Umbilical cord (tissue), 2 donors: Measurements from ENCODE around the gene RCC2. TPM values are rescaled to one million over a fixed set of nuclear protein-coding genes. Genes with fewer than 3 reads are reported as not detected.
"Not testable (repeated sequence)": the region's sequence is repeated elsewhere in the genome, so short reads cannot be mapped to it uniquely, and the experiment has no call there.

Source experiments
- DNase-seq: peaks from one replicate; pipeline ENCODE4 v3.0.0-alpha.2; 2015; ENCODE audit warnings: low spot score
- total RNA-seq: library from RNA; depleted of rRNA; stranded (reverse); fragments of >200 nt; gene quantifications from one replicate; pipeline ENCODE4 v1.2.3, GENCODE V29; 2014; ENCODE audit warnings: low replicate concordance; ENCODE audit not compliant: insufficient read depth

The RCC2 gene
- total RNA-seq, 1 donor from 2014 or later, result 17.1 TPM

DNA sequence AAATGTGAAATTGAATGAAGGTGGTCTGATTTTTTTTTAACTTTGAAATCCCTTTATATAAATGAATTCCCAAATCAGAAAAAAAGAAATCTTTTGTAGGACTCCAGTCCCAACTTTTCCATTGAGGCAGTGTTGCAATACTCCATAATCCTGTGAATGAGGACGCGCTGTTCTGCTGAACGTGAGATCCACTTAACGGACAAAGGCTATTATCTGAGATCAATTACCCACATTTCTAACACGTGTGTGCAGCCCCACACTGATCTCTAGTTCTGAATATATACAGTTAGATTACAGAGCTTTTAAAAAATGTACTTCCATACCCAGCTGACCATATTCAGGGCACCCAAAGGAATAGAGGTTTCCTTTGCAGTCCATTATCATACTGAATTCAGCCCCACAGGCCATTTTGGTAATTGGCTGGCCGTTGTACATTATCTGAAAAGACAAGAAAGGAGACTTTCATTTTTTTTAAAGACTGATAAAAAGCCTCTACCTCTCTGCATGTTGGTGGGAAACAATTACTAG lies 19.0 kb downstream of the RCC2 start:
- DNase-seq, result no peak

DNA sequence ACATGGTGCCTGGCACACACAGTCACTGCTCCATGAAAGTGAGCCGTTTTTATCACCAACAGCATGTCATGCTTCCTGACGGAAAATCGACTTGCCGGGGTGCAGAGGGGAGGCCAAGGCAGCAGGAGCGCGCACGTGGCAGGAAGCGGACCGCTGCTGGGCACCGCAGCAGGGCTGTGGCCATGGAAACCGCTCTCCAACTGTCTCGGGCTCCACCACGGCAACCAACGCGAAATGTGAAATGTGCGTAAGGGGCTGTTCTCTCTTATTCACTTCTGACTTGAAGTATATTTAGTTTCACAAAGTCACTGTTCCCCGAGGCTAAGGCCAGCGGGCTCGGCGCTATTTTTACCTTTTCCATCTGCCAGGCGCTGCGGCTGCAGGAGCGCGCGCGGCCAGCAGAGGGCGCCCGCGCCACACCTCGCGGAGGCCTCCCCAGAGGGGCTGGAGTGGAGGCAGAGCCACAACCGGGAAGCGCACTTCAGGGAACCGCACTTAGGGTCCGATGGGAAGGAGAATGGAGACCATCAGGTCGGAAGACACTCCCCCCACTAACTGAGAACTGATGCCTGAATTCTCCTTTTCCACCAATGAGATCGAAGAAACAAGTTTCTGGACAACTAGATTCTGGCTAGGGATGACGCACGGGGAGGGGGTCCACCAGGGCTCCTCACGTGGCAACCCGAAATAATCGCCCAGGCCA lies 19.7 kb downstream of the RCC2 start:
- peak; percentile 34 for DNase-seq

DNA sequence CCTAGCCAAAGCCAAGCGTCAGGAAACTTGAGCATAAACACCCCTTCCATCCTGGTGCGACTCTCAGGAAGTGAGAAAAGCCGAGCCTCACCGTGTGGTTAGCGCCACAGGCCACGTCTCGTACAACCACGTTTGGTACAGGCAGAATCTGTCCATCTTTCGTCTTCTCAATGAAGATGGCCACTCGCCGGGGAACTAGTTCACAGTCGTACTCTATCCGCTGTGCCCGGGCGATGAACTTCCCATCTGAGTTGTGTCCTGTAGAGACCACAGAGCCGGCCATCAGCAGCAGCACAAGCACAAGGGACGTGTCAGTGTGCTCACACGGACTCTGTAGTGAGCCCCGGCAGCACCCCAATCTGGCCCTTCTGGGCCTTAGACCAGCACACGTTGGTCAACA lies 23.1 kb downstream of the RCC2 start:
- DNase-seq, result no peak

- DNase-seq, result no peak
These were observed 25.5 kb downstream of the RCC2 start for GRCh38 chr1:17414022-17414421.

DNA sequence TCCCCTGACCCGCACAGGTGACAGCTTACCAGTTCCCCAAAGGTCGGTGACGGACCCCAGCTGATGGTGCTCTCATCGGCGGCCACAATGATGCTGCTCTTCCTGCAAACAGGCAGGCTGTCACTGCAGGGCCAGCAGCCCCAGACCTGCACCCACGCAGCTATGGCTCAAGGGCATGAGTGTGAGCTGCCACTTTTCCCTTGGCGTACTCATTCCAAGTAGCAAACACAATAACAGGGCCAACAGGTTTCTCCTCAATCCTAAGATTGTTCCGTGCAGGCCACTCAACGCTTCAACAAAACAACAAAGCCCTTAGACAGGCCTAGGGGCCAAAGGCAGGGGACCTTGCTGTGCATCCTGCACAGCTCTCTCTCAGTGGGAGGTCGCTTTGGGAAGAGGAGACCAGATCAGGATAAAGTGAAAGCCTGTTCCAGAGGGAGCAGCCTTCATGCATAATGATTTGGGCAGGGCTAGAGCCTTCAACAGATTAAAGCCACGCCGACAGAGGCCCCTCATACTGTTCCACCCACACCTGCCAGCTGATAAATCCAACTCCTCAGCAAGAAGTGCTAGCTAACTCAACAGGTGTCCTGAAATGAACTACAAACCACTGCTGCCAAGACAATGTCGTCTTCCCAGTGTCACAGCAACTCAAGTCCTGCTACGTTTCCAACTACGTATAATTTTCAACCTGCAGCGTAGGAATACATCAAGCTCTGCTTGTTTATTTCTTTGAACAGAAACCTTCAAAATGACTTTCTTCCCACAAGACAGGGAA lies 27.2 kb downstream of the RCC2 start:
- DNase-seq, result peak; percentile 35

DNA sequence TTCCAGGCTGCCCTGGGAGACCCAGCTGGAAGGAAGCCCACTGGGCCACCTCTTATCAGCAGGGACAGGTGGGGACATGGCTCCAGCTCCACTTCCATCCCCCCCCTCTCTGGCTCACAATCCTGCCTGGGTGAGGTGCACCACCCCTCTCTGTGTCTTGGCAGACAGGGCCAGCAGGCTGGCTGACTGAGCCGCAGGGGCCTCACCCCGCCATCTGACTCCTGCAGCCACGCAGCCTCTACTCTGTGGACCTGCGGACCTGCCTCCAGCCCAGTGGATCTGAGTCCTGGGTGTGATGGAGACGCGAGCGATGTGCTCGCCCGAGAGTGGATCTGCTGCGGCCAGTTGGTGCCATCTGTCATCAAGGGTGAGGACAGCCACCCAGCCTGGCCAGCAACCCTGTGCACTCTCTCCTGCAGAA lies 30.1 kb downstream of the RCC2 start:
- no peak for DNase-seq

GRCh38 chr1:17407786-17408514 lies 31.5 kb downstream of the RCC2 start:
- DNase-seq, result not testable (repeated sequence)

DNA sequence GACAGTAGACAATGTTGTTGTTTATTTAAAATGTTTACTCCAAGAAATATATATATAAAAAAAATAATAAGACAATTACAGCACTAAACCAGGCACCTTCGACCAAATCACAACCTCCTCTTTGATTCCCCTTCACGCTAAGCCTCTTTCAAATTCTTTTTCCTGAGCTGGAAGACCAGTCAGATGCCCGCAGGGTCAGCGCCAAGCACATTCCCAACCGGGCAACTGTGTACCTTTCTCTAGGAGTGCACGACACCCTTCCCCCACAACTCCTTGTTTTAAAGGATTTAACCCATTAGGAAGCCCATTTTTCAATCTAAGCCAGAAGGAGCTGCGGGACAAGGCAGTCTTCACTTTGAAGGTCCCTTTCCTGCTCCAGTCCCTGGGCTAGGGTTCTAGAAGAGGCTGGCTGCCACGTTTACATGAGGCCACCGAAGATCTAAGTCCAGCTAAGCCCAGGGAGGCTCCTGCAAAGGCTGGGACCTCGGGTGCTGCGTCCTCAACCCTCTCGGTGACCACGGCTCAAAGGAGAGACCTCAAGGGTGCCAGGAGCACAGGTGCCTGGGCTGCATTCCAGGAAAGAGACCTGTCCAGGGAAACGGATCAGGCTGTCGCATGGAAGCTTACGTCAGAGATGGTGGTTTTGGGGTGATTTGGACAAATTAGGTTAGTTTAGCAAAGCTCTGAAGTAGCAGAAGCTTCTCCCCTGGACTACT lies 32.6 kb downstream of the RCC2 start:
- DNase-seq, result not testable (repeated sequence)

DNA sequence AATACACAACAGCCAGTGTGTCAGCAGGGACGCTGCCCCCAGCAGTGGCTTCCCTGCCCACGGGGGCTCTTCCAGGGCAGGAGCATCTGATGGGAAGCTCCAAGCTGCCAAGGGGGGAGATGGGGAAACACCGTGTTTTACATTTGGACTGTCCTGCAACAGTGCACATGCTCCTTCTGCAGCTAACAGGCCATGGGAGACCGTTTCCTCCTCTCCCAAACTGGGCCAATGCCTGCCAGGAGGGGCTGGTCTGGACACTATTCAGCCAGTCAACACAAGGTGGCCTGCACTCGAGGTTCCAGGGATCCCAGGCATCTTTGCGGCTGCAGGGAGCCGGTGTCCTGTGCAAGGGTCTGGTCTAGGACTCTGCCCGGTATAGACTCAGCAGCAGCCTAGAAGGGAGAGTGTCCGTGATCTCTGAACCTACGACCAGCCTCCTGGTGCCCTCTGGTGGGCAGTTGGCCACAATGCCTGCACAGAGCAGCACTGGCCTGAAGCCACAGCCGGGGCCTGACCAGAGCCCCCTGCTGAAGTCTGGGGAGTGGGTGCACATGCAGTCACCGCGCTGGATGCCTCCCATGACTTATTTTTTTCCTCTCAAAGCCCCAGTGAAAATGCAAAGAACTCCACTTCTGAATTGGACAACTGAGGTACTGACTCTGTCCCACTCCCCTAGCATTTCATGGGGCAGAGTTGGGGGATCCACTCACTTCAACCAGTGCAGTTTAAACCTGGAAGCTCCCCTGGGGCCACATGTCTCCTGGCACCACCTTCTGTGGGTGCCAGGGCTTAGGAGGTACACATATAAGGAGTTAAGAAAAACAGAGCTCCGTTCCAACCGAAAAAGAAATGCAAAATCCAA lies 33.3 kb downstream of the RCC2 start:
- peak; percentile 62 for DNase-seq

GRCh38 chr1:17404820-17405219 lies 34.7 kb downstream of the RCC2 start:
- DNase-seq, result no peak

DNA sequence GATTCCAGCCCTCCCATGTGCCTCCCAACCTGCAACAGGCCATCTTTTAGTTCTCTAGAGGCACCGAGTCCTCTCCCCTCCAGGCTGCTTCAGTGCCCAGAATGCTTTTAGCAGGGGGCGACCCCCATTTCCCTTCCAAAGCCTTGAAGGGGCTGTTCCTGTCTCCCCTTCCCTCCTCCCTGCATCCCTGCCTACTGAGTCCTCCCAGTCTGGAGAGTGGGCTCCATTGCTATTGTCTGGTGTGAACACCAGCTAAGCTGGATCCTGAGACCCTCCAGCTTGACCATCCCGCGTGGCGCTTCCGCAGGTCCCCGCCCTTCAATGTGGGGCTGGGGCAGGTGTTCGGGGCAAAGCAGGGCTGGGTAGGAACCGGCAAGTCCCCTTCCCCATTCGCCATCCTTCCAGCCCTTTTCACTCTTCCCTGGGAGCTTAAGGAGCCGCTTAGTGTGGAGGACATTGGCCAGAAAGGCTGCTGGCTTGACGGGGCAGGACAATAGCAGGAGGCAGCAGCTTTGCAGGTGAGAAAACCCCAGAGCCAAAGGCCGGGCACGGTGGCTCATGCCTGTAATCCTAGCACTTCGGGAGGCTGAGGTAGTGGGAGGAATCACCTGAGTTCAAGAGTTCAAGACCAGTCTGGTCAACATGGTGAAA lies 35.3 kb downstream of the RCC2 start:
- no peak for DNase-seq

- no peak for DNase-seq
These were observed 36.4 kb downstream of the RCC2 start for GRCh38 chr1:17403081-17403480.

DNA sequence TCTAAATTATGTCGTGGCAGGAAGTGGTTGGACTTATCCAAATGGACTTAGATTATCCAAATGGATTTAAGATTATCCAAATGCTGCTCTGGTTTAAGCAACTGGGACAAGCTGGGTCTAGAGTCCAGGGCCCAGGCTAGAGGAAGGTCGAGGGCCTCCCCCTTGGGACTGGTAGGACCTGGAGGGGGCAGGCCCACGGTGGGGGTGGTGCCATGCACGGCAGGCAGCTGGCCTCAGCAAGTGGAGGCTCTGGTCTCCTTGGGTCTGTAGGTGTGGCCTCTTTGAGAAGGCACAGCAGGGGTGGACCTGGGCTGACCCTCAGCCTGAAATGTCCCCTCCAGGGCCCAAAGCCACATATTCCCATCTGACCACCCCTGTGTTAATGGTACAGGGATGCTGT lies 37.6 kb downstream of the RCC2 start:
- DNase-seq, result no peak

- no peak for DNase-seq
These were observed 38.6 kb downstream of the RCC2 start for GRCh38 chr1:17400725-17401341.

GRCh38 chr1:17397910-17398695 lies 41.4 kb downstream of the RCC2 start:
- no peak for DNase-seq

GRCh38 chr1:17393230-17393629 lies 46.2 kb downstream of the RCC2 start:
- DNase-seq, result no peak

DNA sequence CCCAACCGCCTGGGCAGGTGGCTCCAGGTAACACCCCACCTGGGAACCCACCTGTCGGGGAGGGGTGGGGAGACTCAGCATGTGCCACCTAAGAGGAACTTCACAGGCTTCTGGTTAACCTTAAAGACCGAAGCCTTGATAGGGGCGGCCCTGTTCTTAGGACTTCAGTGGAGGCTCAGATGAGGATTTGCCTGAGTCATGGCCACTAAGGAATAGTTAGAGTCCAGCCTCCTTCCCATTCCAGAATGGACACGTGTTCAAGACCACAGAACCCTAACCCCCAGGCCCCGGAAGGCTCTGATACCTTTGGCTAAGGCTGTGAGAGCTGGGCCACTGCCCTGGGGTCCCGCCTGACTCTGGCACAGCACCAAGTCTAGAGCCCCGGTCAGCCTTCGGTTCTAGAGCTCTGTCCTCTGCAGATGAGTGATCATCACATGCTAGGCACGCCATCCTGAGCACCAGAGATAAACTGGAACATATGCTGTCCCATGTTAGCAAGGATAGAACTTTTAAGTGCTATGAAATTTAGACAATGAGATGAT lies 47.2 kb downstream of the RCC2 start:
- DNase-seq, result no peak

GRCh38 chr1:17381161-17381560 lies 58.3 kb downstream of the RCC2 start:
- no peak for DNase-seq
